GM23248 (cell line): Measurements from ENCODE around the gene C16orf86. TPM values are rescaled to one million over a fixed set of nuclear protein-coding genes. Genes with fewer than 3 reads are reported as not detected.

Experiments used
- DNase-seq: peaks from one replicate; pipeline ENCODE4 v3.0.0-alpha.2; 2015
- H2AFZ ChIP-seq: fragments of 200-600 bp; sonication (generic); 2 replicates; pipeline ENCODE4 v1.6.1; 2016; ENCODE audit warnings: antibody characterized with exemption
- H3F3A ChIP-seq: fragments of 200-600 bp; sonication (generic); 2 replicates; pipeline ENCODE4 v1.6.1; 2016; ENCODE audit warnings: mild to moderate bottlenecking, antibody characterized with exemption, mixed run types; ENCODE audit not compliant: insufficient read depth
- H3K27ac ChIP-seq: fragments of 200-600 bp; sonication (generic); 2 replicates; pipeline ENCODE4 v1.5.1; 2016; ENCODE audit warnings: mild to moderate bottlenecking
- H3K27me3 ChIP-seq: fragments of 200-600 bp; sonication (generic); replicated peaks from 2 replicates; pipeline ENCODE4 v1.6.1; 2016; ENCODE audit warnings: mild to moderate bottlenecking; ENCODE audit not compliant: insufficient read depth
- H3K36me3 ChIP-seq: fragments of 200-600 bp; sonication (generic); 2 replicates; pipeline ENCODE4 v1.6.1; 2016; ENCODE audit warnings: low read depth, mild to moderate bottlenecking
- H3K4me1 ChIP-seq: fragments of 200-600 bp; sonication (generic); 2 replicates; pipeline ENCODE4 v1.6.1; 2016; ENCODE audit warnings: mild to moderate bottlenecking; ENCODE audit not compliant: insufficient read depth
- H3K4me2 ChIP-seq: fragments of 200-600 bp; sonication (generic); one replicate; pipeline ENCODE4 v1.6.1; 2016; ENCODE audit warnings: mild to moderate bottlenecking; ENCODE audit not compliant: unreplicated experiment
- H3K4me3 ChIP-seq: fragments of 200-600 bp; sonication (generic); 2 replicates; pipeline ENCODE4 v1.5.1; 2016; ENCODE audit warnings: mild to moderate bottlenecking
- H3K79me2 ChIP-seq: fragments of 200-600 bp; sonication (generic); 2 replicates; pipeline ENCODE4 v1.6.1; 2016; ENCODE audit warnings: mild to moderate bottlenecking; ENCODE audit not compliant: insufficient read depth
- H3K9ac ChIP-seq: fragments of 200-600 bp; sonication (generic); 2 replicates; pipeline ENCODE4 v1.6.1; 2016; ENCODE audit warnings: mild to moderate bottlenecking
- H3K9me2 ChIP-seq: fragments of 200-600 bp; sonication (generic); 2 replicates; pipeline ENCODE4 v1.6.1; 2016; ENCODE audit warnings: mixed run types, mild to moderate bottlenecking, moderate library complexity; ENCODE audit not compliant: insufficient read depth
- H3K9me3 ChIP-seq: fragments of 200-600 bp; sonication (generic); one replicate; pipeline ENCODE4 v1.6.1; 2017; ENCODE audit warnings: low read depth
- H4K20me1 ChIP-seq: fragments of 200-600 bp; sonication (generic); 2 replicates; pipeline ENCODE4 v1.6.0; 2016; ENCODE audit not compliant: insufficient read depth
- EZH2 ChIP-seq: fragments of 200-600 bp; sonication (generic); IDR thresholded peaks from 2 replicates; pipeline ENCODE4 v1.6.1; 2018; ENCODE audit warnings: antibody characterized with exemption, mild to moderate bottlenecking; ENCODE audit not compliant: insufficient read depth, poor library complexity, severe bottlenecking
- EZH2phosphoT487 ChIP-seq: fragments of 200-600 bp; sonication (generic); IDR thresholded peaks from 2 replicates; pipeline ENCODE4 v1.6.1; 2018; ENCODE audit warnings: antibody characterized with exemption, moderate library complexity, mild to moderate bottlenecking, low read depth; ENCODE audit not compliant: insufficient read depth
- WGBS, 2 experiments: methylation state at CpG; one replicate each; pipeline ENCODE4 v1.1.6; 2015 to 2017; ENCODE audit warnings: low lambda C conversion rate in 2 of 2, low coverage in 1 of 2; ENCODE audit errors: missing lambda C conversion rate in 2 of 2; 5-methylcytosine and 5-hydroxymethylcytosine counted together
- in situ Hi-C: fragments of 300-500 bp; cut with MboI; formaldehyde crosslinking; loops from 2 replicates; pipeline ENCODE4 v1.15.0; 2020
- polyA plus RNA-seq: library from polyadenylated mRNA; unstranded; fragments of >200 nt; fragmentation: Nextera tagmentation; extraction: Ambion mirVana; gene quantifications from 2 replicates; pipeline ENCODE4 v1.2.1, GENCODE V29; 2016
- total RNA-seq: library from RNA; depleted of rRNA; stranded (reverse); fragments of >200 nt; shearing (Covaris generic); gene quantifications from 2 replicates; pipeline ENCODE4 v1.2.3, GENCODE V29; 2014

C16orf86 gene
- total and polyA plus RNA-seq, 2 experiments from 2014 or later, result 3.4 to 6.6 TPM

GRCh38 chr16:67659675-67660563 lies 6.7 kb upstream of the C16orf86 start, which contains the start of gene ACD:
Gene ACD, minus strand, starts transcription at chr16:67660260. Its CDS starts 40 bp downstream, at chr16:67660220.
- H2AFZ ChIP-seq, result peak within 1 kb of the TSS; percentile 97
- peak within 1 kb of the TSS; percentile 81 for H3K4me2 ChIP-seq
- H3K9ac ChIP-seq, result peak within 1 kb of the TSS; percentile 91
- H3K9me2 ChIP-seq, result no peaks in the 10 kb centered on the region
- H3K36me3 ChIP-seq, result no peaks in the 10 kb centered on the region
- peaks cover 14% of the 10 kb centered on the region for H3K79me2 ChIP-seq
- H3F3A ChIP-seq, result no peaks in the 10 kb centered on the region
- TF ChIP-seq EZH2 (no peak), EZH2phosphoT487 (no peak)
- DNase-seq, result peak; percentile 97
- H3K27me3 ChIP-seq, result no peaks in the 10 kb centered on the region
- peak within 1 kb of the TSS; percentile 92 for H3K4me3 ChIP-seq
- WGBS, 2 experiments, result 2% methylated on average over 73 to 82 of the region's 83 CpGs
- in situ Hi-C loops, result no loop called here
- no peaks in the 10 kb centered on the region for H3K4me1 ChIP-seq
- H3K9me3 ChIP-seq, result no peaks in the 10 kb centered on the region
- H4K20me1 ChIP-seq, result no peaks in the 10 kb centered on the region
- peak within 1 kb of the TSS; percentile 92 for H3K27ac ChIP-seq

DNA sequence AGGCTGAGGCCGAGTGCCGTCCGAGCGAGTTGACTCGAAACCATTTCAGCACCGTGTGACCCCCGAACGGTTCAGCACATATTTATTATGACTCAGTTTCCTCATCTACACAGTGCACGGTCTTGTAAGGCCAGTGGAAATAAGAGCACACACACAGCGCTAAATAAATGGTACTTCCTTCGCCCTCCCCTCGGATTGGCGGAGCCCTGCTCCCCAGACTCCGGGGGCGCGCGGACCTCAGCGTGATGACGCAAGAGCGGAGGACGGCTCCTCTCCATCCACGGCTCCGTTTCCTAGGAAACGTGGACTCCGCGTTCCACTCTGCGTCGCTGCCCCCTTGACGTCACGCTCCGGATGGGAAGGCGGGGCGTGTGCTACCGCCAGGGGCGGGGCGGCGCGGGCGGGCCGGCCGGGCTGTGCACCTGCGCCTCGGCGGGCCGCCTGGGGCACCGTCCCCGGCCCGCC lies 6.0 kb upstream of the C16orf86 start, which contains the start of gene PARD6A:
Gene PARD6A, plus strand, starts transcription at position 397 of the 465 bp plus-strand sequence. CDS start 79 bp downstream, outside the sequence.
- Histone ChIP-seq H3K36me3 (no peaks in the 10 kb centered on the region), H3F3A (no peaks in the 10 kb centered on the region), H3K9me3 (no peaks in the 10 kb centered on the region), H3K79me2 (peaks cover 21% of the 10 kb centered on the region), H2AFZ (peak within 1 kb of the TSS; percentile 97), H4K20me1 (no peaks in the 10 kb centered on the region), H3K27ac (peak within 1 kb of the TSS; percentile 92), H3K27me3 (no peaks in the 10 kb centered on the region), H3K4me2 (peak within 1 kb of the TSS; percentile 81), H3K9me2 (no peaks in the 10 kb centered on the region), H3K9ac (peak within 1 kb of the TSS; percentile 91), H3K4me1 (no peaks in the 10 kb centered on the region), H3K4me3 (peak within 1 kb of the TSS; percentile 92)
- TF ChIP-seq EZH2 (no peak), EZH2phosphoT487 (no peak)
- in situ Hi-C loops, result no loop called here
- peak; percentile 99 for DNase-seq
- 1% methylated on average over 28 to 42 of the region's 48 CpGs for WGBS, 2 experiments

- Histone ChIP-seq H3K9ac (no peak overlapping the region), H3K4me3 (peak overlapping the region; percentile 92), H3K4me1 (no peaks in the 10 kb centered on the region), H3K4me2 (peak overlapping the region; percentile 66), H4K20me1 (no peaks in the 10 kb centered on the region), H3K27ac (0 out of 2 replicates have a peak overlapping the region, but pooled peaks have one; percentile 16), H3K9me2 (no peaks in the 10 kb centered on the region), H2AFZ (no peak overlapping the region), H3K79me2 (peaks cover 24% of the 10 kb centered on the region), H3K9me3 (no peaks in the 10 kb centered on the region), H3K36me3 (no peaks in the 10 kb centered on the region), H3F3A (no peaks in the 10 kb centered on the region), H3K27me3 (no peaks in the 10 kb centered on the region)
- 24 to 28% methylated on average over 36 to 39 of the region's 39 CpGs for WGBS, 2 experiments
- in situ Hi-C loops, result no loop called here
- TF ChIP-seq EZH2phosphoT487 (no peak), EZH2 (no peak)
- peak; percentile 74 for DNase-seq
These were observed 5.4 kb upstream of the C16orf86 start for GRCh38 chr16:67661101-67661761.

- no peaks in the 10 kb centered on the region for H3K27me3 ChIP-seq
- H3K36me3 ChIP-seq, result no peaks in the 10 kb centered on the region
- H3K4me3 ChIP-seq, result no peak overlapping the region
- no peaks in the 10 kb centered on the region for H4K20me1 ChIP-seq
- no peak for DNase-seq
- no peaks in the 10 kb centered on the region for H3F3A ChIP-seq
- no peak overlapping the region for H3K27ac ChIP-seq
- no peaks in the 10 kb centered on the region for H3K9me3 ChIP-seq
- H3K4me1 ChIP-seq, result peaks cover 3% of the 10 kb centered on the region; the same call in 1 of the 2 replicates
- in situ Hi-C loops, result no loop called here
- H3K9me2 ChIP-seq, result no peaks in the 10 kb centered on the region
- H3K79me2 ChIP-seq, result peaks cover 24% of the 10 kb centered on the region
- 90 to 93% methylated on average over 34 of the region's 34 CpGs for WGBS, 2 experiments
- no peak overlapping the region for H3K4me2 ChIP-seq
- no peak overlapping the region for H3K9ac ChIP-seq
- no peak overlapping the region for H2AFZ ChIP-seq
- TF ChIP-seq EZH2phosphoT487 (no peak), EZH2 (no peak)
These were observed 4.5 kb upstream of the C16orf86 start for GRCh38 chr16:67661886-67662652.
